ENCODE measurements around the gene CHCT1. TPM values are rescaled to one million over a fixed set of nuclear protein-coding genes. Genes with fewer than 3 reads are reported as not detected.

The CHCT1 gene
- total RNA-seq, 1 experiment from 2014 or later: not detected

GRCh38 chr17:60390186-60390585 is 32.1 kb upstream of the CHCT1 start:
- H2AFZ ChIP-seq (ENCODE audit: low read length): no peak overlapping the region
- ChIA-PET CTCF (interaction anchor here (0.6 kb wide), 1 partner anchor 248 kb away, joined by 3 read pairs; no protein-coding TSS in a partner anchor), POLR2A (ENCODE audit: unreplicated experiment) (interaction anchor here (0.6 kb wide), 1 partner anchor 19 kb away, joined by 5 read pairs; no protein-coding TSS in a partner anchor)
- intact Hi-C loops (cut with micrococcal nuclease): loop anchor here (2.0 to 5.0 kb wide), 2 partner anchors 33 to 68 kb away; no protein-coding TSS in a partner anchor
- DNase-seq: peak; percentile 58
- no peak overlapping the region for H3K27ac ChIP-seq (ENCODE audit: low read length)
- peak overlapping the region; percentile 94 for H3K4me2 ChIP-seq (ENCODE audit: low read length)
- H3K36me3 ChIP-seq (ENCODE audit: low read depth, low read length): no peaks in the 10 kb centered on the region
- no peaks in the 10 kb centered on the region for H4K20me1 ChIP-seq (ENCODE audit: low read length)
- H3K9me3 ChIP-seq (ENCODE audit: low read length): no peaks in the 10 kb centered on the region
- BruUV-seq (replicated peaks): no TSS peak
- no peak overlapping the region for H3K9ac ChIP-seq (ENCODE audit: low read length)
- no peak for ATAC-seq
- no peaks in the 10 kb centered on the region for H3F3A ChIP-seq (ENCODE audit: low read length, unreplicated experiment)
- H3K27me3 ChIP-seq (ENCODE audit: low read length): no peaks in the 10 kb centered on the region
- TF ChIP-seq EZH2phosphoT487 (IDR thresholded peaks at IDR 0.05; ENCODE audit: borderline replicate concordance, low read length): no peak
- TF ChIP-seq EZH2 (IDR thresholded peaks at IDR 0.05; ENCODE audit: low read length, unreplicated experiment): no peak
- no peak for TF ChIP-seq CTCF (conservative IDR thresholded peaks at IDR 0.05; ENCODE audit: low read depth, low read length)
- H3K79me2 ChIP-seq (ENCODE audit: low read length): peaks cover 66% of the 10 kb centered on the region
- no peaks in the 10 kb centered on the region for H3K9me2 ChIP-seq (replicated peaks; ENCODE audit: low read length)
- peak overlapping the region; percentile 83 for H3K4me3 ChIP-seq (ENCODE audit: low read length)
- H3K4me1 ChIP-seq (ENCODE audit: insufficient read depth, low read length): peaks cover 23% of the 10 kb centered on the region

DNA sequence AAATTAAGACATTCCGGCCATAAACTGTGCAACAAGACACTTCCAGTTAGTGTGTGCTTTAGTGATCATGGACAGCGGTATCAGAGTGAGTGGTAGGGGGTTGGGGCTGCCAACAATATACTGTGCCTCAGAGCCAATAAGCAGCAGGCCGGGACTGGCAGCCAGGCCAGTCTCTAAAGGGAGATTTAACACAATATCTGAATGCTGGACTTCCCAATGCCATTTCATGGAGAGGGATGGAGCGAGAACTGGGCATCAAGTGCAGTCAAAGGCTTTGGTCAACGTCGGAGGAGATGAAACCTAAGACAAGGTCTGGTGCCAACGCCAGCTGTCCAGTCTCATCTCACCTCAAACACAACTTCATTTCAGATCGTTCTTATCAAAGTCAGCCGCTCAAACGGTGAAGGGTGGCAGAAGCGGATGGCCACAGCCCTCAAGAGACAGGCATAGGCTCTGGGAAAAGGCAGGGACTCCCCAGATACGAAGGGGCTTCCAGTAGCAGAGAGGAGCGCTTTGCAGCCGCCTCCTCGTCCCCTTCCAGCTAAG is 31.3 kb upstream of the CHCT1 start:
- Histone ChIP-seq H3K36me3 (ENCODE audit: low read depth, low read length) (no peaks in the 10 kb centered on the region), H3K9me2 (replicated peaks; ENCODE audit: low read length) (no peaks in the 10 kb centered on the region), H3K9ac (ENCODE audit: low read length) (peak overlapping the region; percentile 94), H3K4me2 (ENCODE audit: low read length) (peak overlapping the region; percentile 94), H3F3A (ENCODE audit: low read length, unreplicated experiment) (no peaks in the 10 kb centered on the region), H3K4me1 (ENCODE audit: insufficient read depth, low read length) (peaks cover 23% of the 10 kb centered on the region), H4K20me1 (ENCODE audit: low read length) (no peaks in the 10 kb centered on the region), H3K9me3 (ENCODE audit: low read length) (no peaks in the 10 kb centered on the region), H3K4me3 (ENCODE audit: low read length) (peak overlapping the region; percentile 83), H3K79me2 (ENCODE audit: low read length) (peaks cover 59% of the 10 kb centered on the region), H2AFZ (ENCODE audit: low read length) (peak overlapping the region; percentile 86), H3K27ac (ENCODE audit: low read length) (peak overlapping the region; percentile 86), H3K27me3 (ENCODE audit: low read length) (no peaks in the 10 kb centered on the region)
- ATAC-seq (peak; percentile 6), DNase-seq (peak; percentile 47)
- TSS peak; percentile 44 for BruUV-seq (replicated peaks)
- TF ChIP-seq CTCF (conservative IDR thresholded peaks at IDR 0.05; ENCODE audit: low read depth, low read length): no peak
- ChIA-PET POLR2A (ENCODE audit: unreplicated experiment) (no interaction called here), CTCF (interaction anchor here (0.6 kb wide), 1 partner anchor 253 kb away, joined by 5 read pairs; no protein-coding TSS in a partner anchor)
- intact Hi-C loops (cut with micrococcal nuclease): loop anchor here (2.0 to 5.0 kb wide), 2 partner anchors 34 to 69 kb away; no protein-coding TSS in a partner anchor

- H3K4me3 ChIP-seq (ENCODE audit: low read length): peak overlapping the region; percentile 83
- ChIA-PET CTCF (interaction anchor here (0.5 to 1.3 kb wide), 9 partner anchors 16 to 286 kb away, joined by 3 to 12 read pairs (median 5); partner anchors contain the start of gene BCAS3), POLR2A (ENCODE audit: unreplicated experiment) (interaction anchor here (0.5 to 0.6 kb wide), 6 partner anchors 59 to 431 kb away, joined by 4 to 19 read pairs (median 8); no protein-coding TSS in a partner anchor)
- H4K20me1 ChIP-seq (ENCODE audit: low read length): no peaks in the 10 kb centered on the region
- no TSS peak for BruUV-seq (replicated peaks)
- ATAC-seq (peak; percentile 44), DNase-seq (no peak)
- no peaks in the 10 kb centered on the region for H3K36me3 ChIP-seq (ENCODE audit: low read depth, low read length)
- H2AFZ ChIP-seq (ENCODE audit: low read length): peak overlapping the region; percentile 86
- peak overlapping the region; percentile 86 for H3K27ac ChIP-seq (ENCODE audit: low read length)
- H3K9ac ChIP-seq (ENCODE audit: low read length): peak overlapping the region; percentile 94
- intact Hi-C loops (cut with micrococcal nuclease): loop anchor here (1.0 to 5.0 kb wide), 4 partner anchors 18 to 160 kb away; no protein-coding TSS in a partner anchor
- peak overlapping the region; percentile 94 for H3K4me2 ChIP-seq (ENCODE audit: low read length)
- no peaks in the 10 kb centered on the region for H3K9me2 ChIP-seq (replicated peaks; ENCODE audit: low read length)
- peaks cover 53% of the 10 kb centered on the region for H3K79me2 ChIP-seq (ENCODE audit: low read length)
- TF ChIP-seq CTCF (conservative IDR thresholded peaks at IDR 0.05; ENCODE audit: low read depth, low read length) (no peak), EZH2phosphoT487 (IDR thresholded peaks at IDR 0.05; ENCODE audit: borderline replicate concordance, low read length) (no peak), EZH2 (IDR thresholded peaks at IDR 0.05; ENCODE audit: low read length, unreplicated experiment) (no peak)
- H3K9me3 ChIP-seq (ENCODE audit: low read length): no peaks in the 10 kb centered on the region
- H3F3A ChIP-seq (ENCODE audit: low read length, unreplicated experiment): no peaks in the 10 kb centered on the region
- peaks cover 23% of the 10 kb centered on the region for H3K4me1 ChIP-seq (ENCODE audit: insufficient read depth, low read length)
- H3K27me3 ChIP-seq (ENCODE audit: low read length): no peaks in the 10 kb centered on the region
Observed at GRCh38 chr17:60391471-60392041, 30.7 kb upstream of the CHCT1 start.

Data from PC-3 (cell line).